ENCODE data around the gene ZNF790.

ZNF790 gene

GRCh38 chr19:36771261-36772231, 66.6 kb downstream of the ZNF790 start:
- DNase-seq = no peak
